Measurements from ENCODE around the gene SEMA5B. TPM values are rescaled to one million over a fixed set of nuclear protein-coding genes. Genes with fewer than 3 reads are reported as not detected.

SEMA5B gene
- total and polyA plus RNA-seq, 2 of the 4 experiments (the other 2 are of a cell fraction), result not detected

- ChIA-PET POLR2A (ENCODE audit: unreplicated experiment) (no interaction called here), CTCF (no interaction called here)
- H3K23ac ChIP-seq (ENCODE audit: low read depth, low read length), result no peak overlapping the region
- H3K18ac ChIP-seq (ENCODE audit: low read depth, low read length), result no peak overlapping the region
- BruUV-seq (replicated peaks), result no TSS peak
- H2BK5ac ChIP-seq (ENCODE audit: low read depth, low read length, poor library complexity, severe bottlenecking), result no peak overlapping the region
- H2BK120ac ChIP-seq (ENCODE audit: low read depth, low read length), result no peak overlapping the region
- TF ChIP-seq CEBPB (IDR thresholded peaks at IDR 0.05; ENCODE audit: low read depth, low read length), result no peak
- no peak for TF ChIP-seq MAZ (IDR thresholded peaks at IDR 0.05; ENCODE audit: borderline replicate concordance, low read depth, low read length)
- TF ChIP-seq RCOR1 (IDR thresholded peaks at IDR 0.05; ENCODE audit: insufficient replicate concordance, low read length), result no peak
- no peak for TF ChIP-seq MXI1 (IDR thresholded peaks at IDR 0.05; ENCODE audit: borderline replicate concordance, low read depth, low read length)
- no peak for TF ChIP-seq BHLHE40 (IDR thresholded peaks at IDR 0.05; ENCODE audit: low read depth, low read length)
- no peak for TF ChIP-seq RFX5 (IDR thresholded peaks at IDR 0.05; ENCODE audit: low read depth, low read length)
- no peak overlapping the region for H3K56ac ChIP-seq (ENCODE audit: extremely low read depth, insufficient read depth, low read length)
- no peak overlapping the region for H2BK15ac ChIP-seq (ENCODE audit: low read depth, low read length)
- peaks cover 9% of the 10 kb centered on the region for H3K4me1 ChIP-seq (ENCODE audit: control insufficient read depth, insufficient read depth, low read length)
- H3K79me1 ChIP-seq (ENCODE audit: low read depth in 1 of 2, low read length in 2 of 2), result peaks cover 40 to 81% of the 10 kb centered on the region in 2 experiments
- H3K9ac ChIP-seq (ENCODE audit: low read depth, low read length), result no peak overlapping the region
- no peak overlapping the region for H3K14ac ChIP-seq (replicated peaks; ENCODE audit: low read depth, low read length)
- H3K4ac ChIP-seq (ENCODE audit: low read depth, low read length), result no peak overlapping the region
- ATAC-seq (ENCODE audit: low read depth) (no peak), DNase-seq (no peak)
- H3K4me2 ChIP-seq (ENCODE audit: low read depth, low read length), result no peak overlapping the region
- no peak overlapping the region for H4K91ac ChIP-seq (ENCODE audit: insufficient read depth, low read depth, low read length)
- in situ Hi-C loops (cut with MboI; ENCODE audit: low sequenced_read_pairs) (no loop called here), dilution Hi-C loops (cut with HindIII; ENCODE audit: low sequenced_read_pairs, unreplicated experiment) (no loop called here), intact Hi-C loops (cut with micrococcal nuclease) (no loop called here)
- H4K5ac ChIP-seq (ENCODE audit: low read depth, low read length), result no peak overlapping the region
- H2AK9ac ChIP-seq (replicated peaks; ENCODE audit: low read depth, low read length, poor library complexity), result no peak overlapping the region
- H3K36me3 ChIP-seq (ENCODE audit: control insufficient read depth, insufficient read depth, low read length), result no peaks in the 10 kb centered on the region
- H3K27me3 ChIP-seq (ENCODE audit: control insufficient read depth, insufficient read depth, low read length), result no peaks in the 10 kb centered on the region
- peaks cover 70% of the 10 kb centered on the region for H4K20me1 ChIP-seq (ENCODE audit: insufficient read depth, low read length)
- no peak overlapping the region for H2AK5ac ChIP-seq (ENCODE audit: low read depth, low read length)
- no peak overlapping the region for H4K8ac ChIP-seq (ENCODE audit: low read depth in 2 of 2, low read length in 2 of 2)
- H3K9me3 ChIP-seq (ENCODE audit: control insufficient read depth, insufficient read depth, low read length), result no peaks in the 10 kb centered on the region
- H3K4me3 ChIP-seq (ENCODE audit: insufficient read depth, low read depth, low read length), result no peak overlapping the region
- no peak overlapping the region for H2AFZ ChIP-seq (replicated peaks; ENCODE audit: low read length, poor library complexity)
- peaks cover 24% of the 10 kb centered on the region for H3K9me1 ChIP-seq (ENCODE audit: insufficient read depth, low read length)
- 80% methylated on average over 1 of the region's 7 CpGs; no CpG with 5 or more reads in 1 of the 2 experiments for WGBS, 2 experiments (ENCODE audit: extremely low coverage in 2 of 2, insufficient read length in 1 of 2)
- H2BK20ac ChIP-seq (ENCODE audit: low read depth, low read length), result no peak overlapping the region
- no peak overlapping the region for H3K27ac ChIP-seq (ENCODE audit: insufficient read depth, low read length)
These were observed 44.0 kb upstream of the SEMA5B start for GRCh38 chr3:123071581-123071980.

Data from IMR-90 (cell line).